Measurements from ENCODE around the gene MTX2.

DNA sequence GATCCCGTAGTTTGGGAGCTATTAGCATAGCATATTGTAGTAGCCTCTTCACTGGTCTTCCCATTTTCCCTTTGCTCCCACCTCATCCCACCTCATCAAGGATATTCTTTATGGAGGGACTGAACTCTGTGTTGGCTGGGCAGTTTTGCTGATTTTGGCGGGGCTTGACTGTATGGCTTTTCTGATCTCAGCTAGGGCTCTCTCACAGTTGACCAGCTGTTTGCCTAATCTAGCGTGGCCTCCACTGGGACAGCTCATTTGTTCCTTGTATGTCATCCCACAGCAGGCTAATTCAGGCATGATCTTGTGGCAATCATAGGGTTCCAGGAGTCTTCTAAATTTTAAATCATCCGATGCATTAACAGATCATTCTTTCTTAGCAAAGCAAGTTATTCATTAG lies 30.2 kb upstream of the MTX2 start:
- TF ChIP-seq FOXM1 (IDR thresholded peaks at IDR 0.05; ENCODE audit: borderline replicate concordance) (no peak), BHLHE40 (IDR thresholded peaks at IDR 0.05; ENCODE audit: borderline replicate concordance) (no peak), NFRKB (IDR thresholded peaks at IDR 0.05) (no peak), SP1 (IDR thresholded peaks at IDR 0.05) (no peak), FOXK2 (IDR thresholded peaks at IDR 0.05) (no peak), ZNF384 (IDR thresholded peaks at IDR 0.05) (no peak), LEF1 (IDR thresholded peaks at IDR 0.05; ENCODE audit: borderline replicate concordance) (no peak), PKNOX1 (IDR thresholded peaks at IDR 0.05) (no peak)
